ENCODE measurements around the gene SPATA25. TPM values are rescaled to one million over a fixed set of nuclear protein-coding genes. Genes with fewer than 3 reads are reported as not detected.

SPATA25 gene
- total and polyA plus RNA-seq, 2 experiments from 2014 or later, result 7.4 to 42.8 TPM

DNA sequence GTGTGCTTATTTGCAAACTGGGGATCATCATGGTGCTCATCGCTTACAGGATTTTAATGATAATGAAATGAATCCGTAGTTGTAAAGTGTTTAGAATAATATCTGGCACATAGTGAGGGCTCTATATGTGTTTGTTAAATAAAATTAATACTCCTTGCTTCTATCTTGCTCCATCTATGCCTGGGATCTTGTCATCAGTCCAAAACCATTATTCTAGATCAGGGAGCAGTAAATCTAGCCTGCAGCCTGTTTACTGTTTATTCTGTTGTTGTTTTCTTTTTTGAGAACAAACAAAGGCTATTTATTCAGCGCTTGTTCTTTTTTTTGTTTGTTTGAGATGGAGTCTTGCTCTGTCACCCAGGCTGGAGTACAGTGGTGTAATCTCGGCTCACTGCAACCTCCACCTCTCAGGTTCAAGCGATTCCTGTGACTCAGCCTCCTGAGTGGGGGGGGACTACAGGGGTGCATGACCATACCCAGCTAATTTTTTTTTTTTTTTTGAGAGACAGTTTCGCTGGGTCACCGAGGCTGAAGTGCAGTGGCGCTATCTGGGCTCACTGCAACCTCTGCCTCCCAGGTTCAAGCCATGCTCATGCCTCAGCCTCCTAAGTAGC lies 38.3 kb downstream of the SPATA25 start:
- no peaks in the 10 kb centered on the region for H3K27me3 ChIP-seq
- no peak for DNase-seq (ENCODE audit: low read depth in 1 of 2, low spot score in 1 of 2)
- TF ChIP-seq CTCF (IDR thresholded peaks at IDR 0.05; ENCODE audit: low read depth, low read length), result no peak
- no peak overlapping the region for H3K27ac ChIP-seq
- H3K4me3 ChIP-seq, result no peak overlapping the region
- peaks cover 9% of the 10 kb centered on the region for H3K36me3 ChIP-seq
- H3K9me3 ChIP-seq (ENCODE audit: low read depth), result no peaks in the 10 kb centered on the region
- peaks cover 9% of the 10 kb centered on the region for H3K4me1 ChIP-seq (ENCODE audit: low read depth)

- H3K4me1 ChIP-seq (ENCODE audit: low read depth), result peaks cover 9% of the 10 kb centered on the region
- no peak for TF ChIP-seq CTCF (IDR thresholded peaks at IDR 0.05; ENCODE audit: low read depth, low read length)
- no peak for DNase-seq (ENCODE audit: low read depth in 1 of 2, low spot score in 1 of 2)
- H3K27ac ChIP-seq, result no peak overlapping the region
- H3K4me3 ChIP-seq, result no peak overlapping the region
- peaks cover 16% of the 10 kb centered on the region for H3K36me3 ChIP-seq
- H3K9me3 ChIP-seq (ENCODE audit: low read depth), result no peaks in the 10 kb centered on the region
- H3K27me3 ChIP-seq, result no peaks in the 10 kb centered on the region
These were observed 39.0 kb downstream of the SPATA25 start for GRCh38 chr20:45848421-45848820.

DNA sequence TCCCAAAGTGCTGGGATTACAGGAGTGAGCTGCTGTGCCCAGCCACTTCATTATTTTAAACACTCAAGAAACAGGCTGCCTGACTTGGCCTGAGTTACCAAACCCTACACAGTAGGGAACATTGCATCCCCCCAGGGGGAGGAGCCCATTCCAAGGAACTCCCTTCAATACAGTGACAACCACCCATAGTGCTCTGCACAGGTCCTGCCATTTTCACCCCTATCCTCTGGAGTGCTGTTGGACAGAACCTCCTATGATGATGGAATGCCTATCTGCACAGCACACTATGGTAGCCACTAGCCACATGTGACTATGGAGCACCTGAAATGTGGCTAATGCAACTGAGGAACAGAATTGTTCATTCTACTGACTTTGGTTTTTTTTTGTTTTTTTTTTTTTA lies 42.0 kb downstream of the SPATA25 start:
- H3K4me1 ChIP-seq (ENCODE audit: low read depth), result no peaks in the 10 kb centered on the region
- no peaks in the 10 kb centered on the region for H3K9me3 ChIP-seq (ENCODE audit: low read depth)
- no peak overlapping the region for H3K4me3 ChIP-seq
- H3K27me3 ChIP-seq, result no peaks in the 10 kb centered on the region
- DNase-seq (ENCODE audit: low read depth in 1 of 2, low spot score in 1 of 2), result no peak
- H3K27ac ChIP-seq, result no peak overlapping the region
- peaks cover 34% of the 10 kb centered on the region for H3K36me3 ChIP-seq
- TF ChIP-seq CTCF (IDR thresholded peaks at IDR 0.05; ENCODE audit: low read depth, low read length), result no peak

DNA sequence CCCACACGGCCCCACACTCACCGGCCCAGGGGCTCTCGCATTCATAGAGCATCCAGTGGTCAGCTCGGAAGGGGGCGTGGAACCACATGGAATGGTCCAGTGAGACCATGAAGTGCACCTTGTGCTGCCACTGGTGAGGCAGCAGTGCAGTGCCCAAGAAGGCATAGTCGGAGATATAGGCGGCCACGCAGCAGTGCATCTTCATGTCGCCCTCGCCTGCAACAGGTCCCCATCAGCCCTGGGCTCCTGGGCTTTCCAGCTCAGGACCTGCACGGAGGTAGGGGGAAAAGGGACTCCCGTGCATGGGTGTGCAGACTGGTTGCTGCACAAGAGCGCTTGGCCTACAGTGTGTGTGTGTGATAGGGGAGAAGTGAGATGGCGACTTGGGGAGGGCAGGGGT lies 43.9 kb downstream of the SPATA25 start:
- Histone ChIP-seq H3K27me3 (no peaks in the 10 kb centered on the region), H3K4me3 (no peak overlapping the region), H3K27ac (peak overlapping the region; percentile 74), H3K36me3 (peaks cover 31% of the 10 kb centered on the region), H3K4me1 (ENCODE audit: low read depth) (no peaks in the 10 kb centered on the region), H3K9me3 (ENCODE audit: low read depth) (no peaks in the 10 kb centered on the region)
- TF ChIP-seq CTCF (IDR thresholded peaks at IDR 0.05; ENCODE audit: low read depth, low read length), result no peak
- DNase-seq (ENCODE audit: low read depth in 1 of 2, low spot score in 1 of 2), result no peak

GRCh38 chr20:45842169-45842812 lies 45.1 kb downstream of the SPATA25 start:
- peaks cover under 1% of the 10 kb centered on the region for H3K4me1 ChIP-seq (ENCODE audit: low read depth)
- H3K27ac ChIP-seq, result peak overlapping the region; percentile 74
- H3K27me3 ChIP-seq, result no peaks in the 10 kb centered on the region
- H3K9me3 ChIP-seq (ENCODE audit: low read depth), result no peaks in the 10 kb centered on the region
- H3K4me3 ChIP-seq, result no peak overlapping the region
- peaks cover 31% of the 10 kb centered on the region for H3K36me3 ChIP-seq
- peak in 1 of 2 donors; percentile 63 for DNase-seq (ENCODE audit: low read depth in 1 of 2, low spot score in 1 of 2)
- no peak for TF ChIP-seq CTCF (IDR thresholded peaks at IDR 0.05; ENCODE audit: low read depth, low read length)
